ENCODE results near the gene INPP5A. TPM values are rescaled to one million over a fixed set of nuclear protein-coding genes. Genes with fewer than 3 reads are reported as not detected.

The INPP5A gene
- total RNA-seq, 2 donors from 2014 or later: 11.0 to 14.9 TPM

DNA sequence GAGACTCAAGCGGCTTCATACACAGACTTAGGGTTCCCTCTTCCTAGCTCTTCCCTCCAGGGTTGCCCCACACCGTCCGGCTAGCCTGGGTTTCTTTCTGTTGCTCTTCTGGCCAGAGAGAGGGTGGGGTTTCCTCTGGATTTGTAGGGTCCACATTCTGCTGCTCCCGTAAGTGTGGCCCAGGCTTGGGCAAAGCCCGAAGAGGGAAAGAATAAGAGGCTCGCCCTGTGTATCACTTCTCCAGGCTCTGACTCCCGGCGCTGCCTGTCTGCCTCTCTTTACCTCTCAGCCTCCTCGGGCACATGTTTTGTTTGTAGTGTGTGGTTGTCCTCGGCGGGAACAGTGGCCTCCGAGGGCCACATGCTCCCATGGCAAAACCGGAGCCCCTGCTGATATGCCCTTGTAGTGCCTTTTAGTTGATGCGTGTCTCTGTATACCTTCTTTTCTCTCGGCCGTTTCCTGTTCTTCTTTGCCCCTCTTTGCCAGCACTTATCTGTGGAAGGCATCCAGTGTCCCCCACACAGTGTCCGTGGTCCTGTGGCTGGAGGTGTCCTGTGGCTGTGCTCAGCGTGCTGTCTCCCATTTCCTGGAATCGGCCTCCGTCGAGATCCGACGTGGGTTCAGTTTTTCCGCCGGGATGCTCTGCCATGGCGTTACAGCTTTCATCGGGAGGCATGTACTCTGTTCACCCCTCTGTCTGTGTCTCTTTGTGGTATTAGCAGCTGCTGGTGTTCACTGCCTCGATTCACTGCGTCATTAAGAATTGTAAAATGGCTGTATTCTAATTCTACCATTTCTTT, 102.9 kb downstream of the INPP5A start:
- peaks cover 0 to 2% of the 10 kb centered on the region in 2 donors for H3K36me3 Mint-ChIP-seq (ENCODE audit: insufficient read depth in 2 of 2)
- H3K4me3 Mint-ChIP-seq: no peak overlapping the region
- no peak overlapping the region for H3K27ac Mint-ChIP-seq
- peaks cover 26% of the 10 kb centered on the region for H3K4me1 Mint-ChIP-seq (ENCODE audit: low read depth)
- DNase-seq: no peak
- no peak for ATAC-seq (replicated peaks in 1 of 2)
- H3K27me3 Mint-ChIP-seq (ENCODE audit: low read depth): no peaks in the 10 kb centered on the region
- H3K9me3 Mint-ChIP-seq: no peaks in the 10 kb centered on the region

GRCh38 chr10:132641401-132641800, 103.8 kb downstream of the INPP5A start:
- Mint-ChIP-seq H3K4me3 (no peak overlapping the region), H3K9me3 (no peaks in the 10 kb centered on the region), H3K36me3 (ENCODE audit: insufficient read depth in 2 of 2) (peaks cover 0 to 2% of the 10 kb centered on the region in 2 donors), H3K27ac (no peak overlapping the region), H3K4me1 (ENCODE audit: low read depth) (peaks cover 26% of the 10 kb centered on the region), H3K27me3 (ENCODE audit: low read depth) (no peaks in the 10 kb centered on the region)
- ATAC-seq (replicated peaks in 1 of 2): no peak
- DNase-seq: no peak

- Mint-ChIP-seq H3K4me1 (ENCODE audit: low read depth) (peaks cover 26% of the 10 kb centered on the region), H3K27me3 (ENCODE audit: low read depth) (no peaks in the 10 kb centered on the region), H3K27ac (no peak overlapping the region), H3K36me3 (ENCODE audit: insufficient read depth in 2 of 2) (peaks cover 0 to 2% of the 10 kb centered on the region in 2 donors), H3K4me3 (no peak overlapping the region), H3K9me3 (no peaks in the 10 kb centered on the region)
- no peak for ATAC-seq (replicated peaks in 1 of 2)
- DNase-seq: no peak
Observed at GRCh38 chr10:132641966-132642731, 104.6 kb downstream of the INPP5A start.

GRCh38 chr10:132642732-132643008, 105.1 kb downstream of the INPP5A start:
- Mint-ChIP-seq H3K4me1 (ENCODE audit: low read depth) (peaks cover 21% of the 10 kb centered on the region), H3K27ac (no peak overlapping the region), H3K9me3 (no peaks in the 10 kb centered on the region), H3K27me3 (ENCODE audit: low read depth) (no peaks in the 10 kb centered on the region), H3K4me3 (no peak overlapping the region), H3K36me3 (ENCODE audit: insufficient read depth in 2 of 2) (peaks cover 0 to 2% of the 10 kb centered on the region in 2 donors)
- ATAC-seq (replicated peaks in 1 of 2) (no peak), DNase-seq (no peak)

DNA sequence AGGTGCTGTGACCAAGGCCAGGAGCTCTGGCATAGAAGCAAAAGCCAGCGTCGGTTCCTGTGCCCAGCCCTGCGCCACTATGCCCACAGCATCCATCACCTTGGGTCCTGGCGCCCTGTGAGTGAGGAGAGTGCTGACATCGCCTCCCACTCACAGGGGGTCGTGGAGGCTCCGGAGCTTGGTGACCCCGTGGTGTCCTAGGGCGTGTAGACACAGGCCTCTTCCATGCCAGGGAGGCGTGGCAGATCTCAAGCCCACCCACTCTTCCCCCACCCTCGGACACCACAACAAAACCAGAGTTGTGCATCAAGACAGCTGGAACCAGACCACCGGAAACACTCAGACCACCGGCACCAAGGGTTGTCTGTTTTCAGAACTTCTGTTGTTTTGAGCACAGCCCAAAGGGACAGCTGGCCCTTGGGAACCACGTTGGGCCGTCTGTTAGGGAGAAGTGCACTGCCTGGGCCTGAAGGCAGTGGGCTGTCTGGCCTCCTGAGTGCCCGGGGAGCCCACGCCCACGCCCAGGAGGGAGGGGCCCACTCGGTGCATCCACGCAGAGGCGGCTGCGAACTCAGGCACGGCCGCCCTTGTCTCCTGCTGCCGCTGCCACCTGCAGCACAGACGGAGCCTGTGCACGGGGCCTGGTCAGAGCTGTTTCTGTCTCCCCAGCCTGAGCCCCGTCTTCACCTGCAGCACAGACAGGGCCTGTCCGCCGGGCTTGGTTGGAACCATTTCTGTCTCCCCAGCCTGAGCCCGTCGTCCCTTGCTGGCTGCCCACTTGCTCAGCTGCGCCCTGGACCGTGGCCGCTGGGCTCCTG, 106.3 kb downstream of the INPP5A start:
- Mint-ChIP-seq H3K27me3 (ENCODE audit: low read depth) (no peaks in the 10 kb centered on the region), H3K27ac (no peak overlapping the region), H3K9me3 (no peaks in the 10 kb centered on the region), H3K4me1 (ENCODE audit: low read depth) (peaks cover 14% of the 10 kb centered on the region), H3K4me3 (no peak overlapping the region), H3K36me3 (ENCODE audit: insufficient read depth in 2 of 2) (peaks cover 0 to 2% of the 10 kb centered on the region in 2 donors)
- DNase-seq (no peak), ATAC-seq (replicated peaks in 1 of 2) (no peak)

- no peak for DNase-seq
- no peak for ATAC-seq (replicated peaks in 1 of 2)
- no peak overlapping the region for H3K4me3 Mint-ChIP-seq
- no peaks in the 10 kb centered on the region for H3K9me3 Mint-ChIP-seq
- peaks cover 14% of the 10 kb centered on the region for H3K4me1 Mint-ChIP-seq (ENCODE audit: low read depth)
- H3K27ac Mint-ChIP-seq: no peak overlapping the region
- H3K27me3 Mint-ChIP-seq (ENCODE audit: low read depth): no peaks in the 10 kb centered on the region
- H3K36me3 Mint-ChIP-seq (ENCODE audit: insufficient read depth in 2 of 2): no peaks in the 10 kb centered on the region
Observed at GRCh38 chr10:132644527-132645246, 107.1 kb downstream of the INPP5A start.

GRCh38 chr10:132645247-132645530, 107.6 kb downstream of the INPP5A start:
- no peak overlapping the region for H3K27ac Mint-ChIP-seq
- peaks cover 14% of the 10 kb centered on the region for H3K4me1 Mint-ChIP-seq (ENCODE audit: low read depth)
- no peak for ATAC-seq (replicated peaks in 1 of 2)
- H3K9me3 Mint-ChIP-seq: no peaks in the 10 kb centered on the region
- no peak for DNase-seq
- no peak overlapping the region for H3K4me3 Mint-ChIP-seq
- no peaks in the 10 kb centered on the region for H3K36me3 Mint-ChIP-seq (ENCODE audit: insufficient read depth in 2 of 2)
- no peaks in the 10 kb centered on the region for H3K27me3 Mint-ChIP-seq (ENCODE audit: low read depth)

- no peak overlapping the region for H3K27ac Mint-ChIP-seq
- H3K27me3 Mint-ChIP-seq (ENCODE audit: low read depth): no peaks in the 10 kb centered on the region
- ATAC-seq (replicated peaks in 1 of 2): no peak
- DNase-seq: no peak
- H3K4me3 Mint-ChIP-seq: no peak overlapping the region
- H3K4me1 Mint-ChIP-seq (ENCODE audit: low read depth): peaks cover 12% of the 10 kb centered on the region
- no peaks in the 10 kb centered on the region for H3K36me3 Mint-ChIP-seq (ENCODE audit: insufficient read depth in 2 of 2)
- no peaks in the 10 kb centered on the region for H3K9me3 Mint-ChIP-seq
Observed at GRCh38 chr10:132645630-132646442, 108.2 kb downstream of the INPP5A start.

GRCh38 chr10:132646443-132647097, 109.0 kb downstream of the INPP5A start:
- H3K36me3 Mint-ChIP-seq (ENCODE audit: insufficient read depth in 2 of 2): peaks cover 0 to 1% of the 10 kb centered on the region in 2 donors
- H3K27me3 Mint-ChIP-seq (ENCODE audit: low read depth): no peaks in the 10 kb centered on the region
- H3K4me3 Mint-ChIP-seq: no peak overlapping the region
- DNase-seq: no peak
- H3K9me3 Mint-ChIP-seq: no peaks in the 10 kb centered on the region
- peaks cover 4% of the 10 kb centered on the region for H3K4me1 Mint-ChIP-seq (ENCODE audit: low read depth)
- no peak overlapping the region for H3K27ac Mint-ChIP-seq
- no peak for ATAC-seq (replicated peaks in 1 of 2)

DNA sequence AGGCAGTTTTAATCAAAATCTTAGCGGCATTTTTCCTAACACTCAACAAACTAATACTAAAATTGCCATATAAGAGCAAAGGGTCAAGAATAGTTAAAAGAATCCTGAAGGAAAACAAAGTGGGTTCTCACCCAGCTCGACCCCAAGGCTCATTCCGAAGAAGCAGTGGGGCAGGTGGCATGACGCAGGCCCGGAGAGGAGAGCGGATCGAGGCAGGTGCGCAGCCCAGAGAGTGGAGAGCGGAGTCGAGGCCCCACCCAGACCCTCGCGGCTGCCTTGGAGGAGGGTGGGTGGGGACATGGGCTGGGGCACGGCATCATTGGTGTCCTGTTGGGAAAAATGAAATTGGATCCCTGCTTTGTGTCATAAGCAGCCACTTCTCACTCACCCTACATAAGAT, 109.8 kb downstream of the INPP5A start:
- Mint-ChIP-seq H3K27me3 (ENCODE audit: low read depth) (no peaks in the 10 kb centered on the region), H3K36me3 (ENCODE audit: insufficient read depth in 2 of 2) (peaks cover 0 to 2% of the 10 kb centered on the region in 2 donors), H3K4me1 (ENCODE audit: low read depth) (no peaks in the 10 kb centered on the region), H3K4me3 (no peak overlapping the region), H3K9me3 (no peaks in the 10 kb centered on the region), H3K27ac (no peak overlapping the region)
- ATAC-seq (replicated peaks in 1 of 2) (no peak), DNase-seq (no peak)

DNA sequence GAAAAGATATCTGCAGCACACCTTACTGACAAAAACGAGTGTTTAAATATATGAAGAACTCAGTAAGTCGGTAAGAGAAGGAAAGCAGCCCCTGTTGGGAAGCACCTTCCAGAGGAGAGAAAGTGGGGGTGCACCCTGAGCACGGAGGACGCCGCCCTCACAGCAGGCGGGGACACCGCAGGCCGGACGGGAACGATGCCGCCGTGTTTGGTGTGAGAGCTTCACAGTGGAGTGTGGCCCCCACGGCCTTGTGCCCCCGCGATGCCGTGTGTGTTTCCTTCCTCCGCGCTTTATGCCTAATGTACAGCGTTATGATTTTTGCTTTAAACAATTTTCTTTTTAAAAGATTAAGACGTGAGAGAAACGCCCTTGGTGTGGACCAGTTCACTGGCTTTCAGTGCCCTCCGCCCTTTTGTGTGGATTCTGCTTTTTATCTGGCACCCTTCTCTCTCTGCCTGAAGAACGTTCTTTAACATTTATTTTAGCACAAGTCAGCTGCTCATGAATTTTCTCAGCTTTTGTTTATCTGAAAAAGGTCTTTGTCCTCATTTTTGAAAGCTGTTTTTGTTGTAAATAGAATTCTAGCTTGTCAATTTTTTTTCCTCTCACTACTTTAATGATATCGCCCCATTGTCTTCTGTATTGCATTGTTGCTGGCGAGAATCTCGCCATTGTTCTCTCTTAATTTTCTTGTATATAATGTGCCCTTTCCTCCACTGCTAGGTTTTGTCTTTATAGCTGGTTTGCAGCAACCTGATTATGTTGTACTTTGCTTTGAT, 110.7 kb downstream of the INPP5A start:
- H3K4me3 Mint-ChIP-seq: no peak overlapping the region
- no peak overlapping the region for H3K27ac Mint-ChIP-seq
- DNase-seq: no peak
- no peak for ATAC-seq (replicated peaks in 1 of 2)
- H3K36me3 Mint-ChIP-seq (ENCODE audit: insufficient read depth in 2 of 2): peaks cover 0 to 2% of the 10 kb centered on the region in 2 donors
- H3K9me3 Mint-ChIP-seq: no peaks in the 10 kb centered on the region
- H3K4me1 Mint-ChIP-seq (ENCODE audit: low read depth): no peaks in the 10 kb centered on the region
- H3K27me3 Mint-ChIP-seq (ENCODE audit: low read depth): no peaks in the 10 kb centered on the region
